Glomerular visceral epithelial cell (primary cell): ENCODE results near the gene TRAPPC4.
"Not testable (repeated sequence)": the region's sequence is repeated elsewhere in the genome, so short reads cannot be mapped to it uniquely, and the experiment has no call there.

ENCODE experiments used
- DNase-seq: peaks from one replicate; pipeline ENCODE4 v3.0.0-alpha.2; 2016; ENCODE audit errors: extremely low spot score

Gene TRAPPC4

GRCh38 chr11:119033421-119033820 lies 14.9 kb downstream of the TRAPPC4 start:
- not testable (repeated sequence) for DNase-seq

- no peak for DNase-seq
Observed at GRCh38 chr11:119034813-119035212, 16.2 kb downstream of the TRAPPC4 start.

GRCh38 chr11:119038884-119039283 lies 20.3 kb downstream of the TRAPPC4 start:
- DNase-seq: no peak

DNA sequence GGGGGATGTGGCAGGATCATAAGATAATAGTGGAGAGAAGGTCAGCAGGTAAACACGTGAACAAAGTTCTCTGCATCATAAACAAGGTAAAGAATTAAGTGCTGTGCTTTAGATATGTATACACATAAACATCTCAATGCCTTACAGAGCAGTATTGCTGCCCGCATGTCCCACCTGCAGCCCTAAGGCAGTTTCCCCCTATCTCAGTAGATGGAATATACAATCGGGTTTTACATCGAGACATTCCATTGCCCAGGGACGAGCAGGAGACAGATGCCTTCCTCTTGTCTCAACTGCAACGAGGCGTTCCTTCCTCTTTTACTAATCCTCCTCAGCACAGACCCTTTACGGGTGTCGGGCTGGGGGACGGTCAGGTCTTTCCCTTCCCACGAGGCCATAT lies 20.9 kb downstream of the TRAPPC4 start:
- not testable (repeated sequence) for DNase-seq

DNA sequence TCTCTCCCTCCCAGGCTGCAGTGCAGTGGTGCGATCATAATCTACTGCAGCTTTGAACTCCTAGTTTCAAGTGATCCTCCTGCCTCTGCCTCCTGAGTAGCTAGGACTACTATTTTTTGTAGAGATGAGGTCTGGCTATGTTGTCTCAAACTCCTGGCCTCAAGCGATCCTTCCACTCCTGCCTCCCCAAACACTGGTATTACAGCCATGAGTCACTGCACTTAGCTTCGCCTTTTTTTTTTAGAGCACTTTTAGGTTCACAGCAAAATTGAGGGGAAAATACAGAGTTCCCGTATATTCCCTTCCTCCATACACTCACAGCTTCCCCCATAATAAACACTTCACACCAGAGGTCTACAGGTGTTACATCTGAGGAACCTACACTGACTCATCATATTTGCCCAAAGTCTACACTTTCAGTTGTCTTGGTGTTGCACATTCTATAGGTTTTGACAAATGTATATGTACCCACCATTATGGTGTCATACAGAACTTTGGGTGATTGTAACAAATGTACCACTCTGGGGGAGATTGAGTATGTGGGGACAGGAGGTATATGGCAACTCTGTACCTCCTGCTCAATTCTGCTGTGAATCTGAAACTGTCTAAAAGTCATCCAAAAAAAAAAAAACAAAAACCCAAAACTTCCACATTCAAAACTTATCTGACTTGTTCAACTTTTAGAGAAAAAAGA lies 23.4 kb downstream of the TRAPPC4 start:
- DNase-seq: no peak

- DNase-seq: no peak
Observed at GRCh38 chr11:119042927-119043326, 24.4 kb downstream of the TRAPPC4 start.

GRCh38 chr11:119044708-119045107 lies 26.1 kb downstream of the TRAPPC4 start:
- DNase-seq: no peak

GRCh38 chr11:119046489-119046888 lies 27.9 kb downstream of the TRAPPC4 start:
- no peak for DNase-seq

- no peak for DNase-seq
Observed at GRCh38 chr11:119047205-119047604, 28.6 kb downstream of the TRAPPC4 start.

GRCh38 chr11:119048644-119049043 lies 30.1 kb downstream of the TRAPPC4 start:
- DNase-seq: no peak

DNA sequence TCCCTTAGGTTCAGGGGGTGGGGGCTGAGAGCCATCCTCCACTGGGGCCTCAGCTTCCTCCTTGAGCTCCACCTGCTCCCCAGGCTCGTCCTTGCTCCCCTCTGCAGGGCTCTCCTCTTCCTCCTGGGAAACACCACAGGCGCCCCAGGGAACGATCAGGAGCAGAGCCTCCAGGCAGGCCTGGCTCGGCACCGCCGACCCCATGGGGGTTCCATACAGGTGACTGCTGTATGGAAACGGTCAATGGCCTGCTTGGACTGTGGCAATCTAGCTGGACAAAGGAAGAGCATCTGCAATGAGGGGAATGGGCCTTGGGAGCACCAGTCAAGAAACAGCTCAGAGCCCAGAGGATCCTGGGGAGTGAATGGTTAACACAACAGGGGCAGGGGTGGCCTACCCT lies 30.5 kb downstream of the TRAPPC4 start:
- no peak for DNase-seq

DNA sequence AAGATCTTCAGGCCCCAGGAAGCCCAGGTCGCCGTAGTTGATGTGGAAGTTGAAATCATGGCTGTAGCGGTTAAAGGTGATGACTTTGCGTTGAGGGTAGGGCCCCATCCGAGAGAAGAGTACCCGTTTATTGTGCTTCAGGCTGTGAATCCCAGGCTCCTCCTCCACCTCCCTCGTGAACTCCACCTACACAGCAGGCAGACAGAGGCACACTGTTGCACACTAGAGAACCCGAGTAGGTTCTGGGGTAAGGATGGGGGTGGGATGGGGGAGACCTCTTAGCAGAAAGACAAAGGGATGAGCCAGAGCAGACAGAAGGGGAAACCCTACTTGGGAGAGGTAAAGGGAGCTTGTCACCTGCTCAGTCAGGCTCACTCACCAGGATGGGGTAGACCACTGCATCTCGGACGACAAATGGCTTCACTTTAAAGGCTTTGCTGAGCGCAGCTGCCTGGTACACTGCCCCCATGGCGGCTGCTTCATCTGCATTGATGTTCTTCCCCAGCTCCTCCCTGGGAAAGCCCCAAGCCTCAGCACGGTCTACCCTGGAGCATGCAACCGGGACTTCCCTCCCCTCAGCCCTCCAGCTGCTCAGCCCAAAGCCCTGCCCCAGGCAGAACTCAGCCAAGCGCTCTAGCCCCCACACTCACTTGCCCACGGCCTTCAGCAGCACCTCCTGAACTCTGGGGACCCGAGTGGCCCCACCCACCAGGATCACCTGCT lies 33.0 kb downstream of the TRAPPC4 start:
- DNase-seq: no peak

GRCh38 chr11:119052163-119052814 lies 33.7 kb downstream of the TRAPPC4 start:
- no peak for DNase-seq

- DNase-seq: no peak
Observed at GRCh38 chr11:119054418-119054817, 35.9 kb downstream of the TRAPPC4 start.

DNA sequence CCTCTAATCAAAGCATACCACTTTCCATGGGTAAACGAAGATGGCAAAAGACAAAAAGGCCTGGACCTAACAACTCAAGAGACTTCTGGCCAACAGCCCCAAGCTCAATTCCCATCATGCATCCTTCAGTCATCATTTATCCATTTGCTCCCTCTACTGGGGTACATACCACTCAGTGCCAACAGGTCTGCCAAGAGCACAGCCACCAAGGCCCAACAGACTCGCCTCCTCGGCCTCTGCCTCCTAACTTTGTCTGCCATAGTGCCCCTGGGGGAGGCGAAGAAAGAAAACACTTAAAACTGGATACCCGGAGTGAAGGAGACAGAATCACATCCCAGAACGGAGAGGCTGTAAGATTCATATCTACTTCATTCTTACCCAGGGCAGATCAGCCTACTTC lies 37.3 kb downstream of the TRAPPC4 start:
- peak; percentile 37 for DNase-seq

DNA sequence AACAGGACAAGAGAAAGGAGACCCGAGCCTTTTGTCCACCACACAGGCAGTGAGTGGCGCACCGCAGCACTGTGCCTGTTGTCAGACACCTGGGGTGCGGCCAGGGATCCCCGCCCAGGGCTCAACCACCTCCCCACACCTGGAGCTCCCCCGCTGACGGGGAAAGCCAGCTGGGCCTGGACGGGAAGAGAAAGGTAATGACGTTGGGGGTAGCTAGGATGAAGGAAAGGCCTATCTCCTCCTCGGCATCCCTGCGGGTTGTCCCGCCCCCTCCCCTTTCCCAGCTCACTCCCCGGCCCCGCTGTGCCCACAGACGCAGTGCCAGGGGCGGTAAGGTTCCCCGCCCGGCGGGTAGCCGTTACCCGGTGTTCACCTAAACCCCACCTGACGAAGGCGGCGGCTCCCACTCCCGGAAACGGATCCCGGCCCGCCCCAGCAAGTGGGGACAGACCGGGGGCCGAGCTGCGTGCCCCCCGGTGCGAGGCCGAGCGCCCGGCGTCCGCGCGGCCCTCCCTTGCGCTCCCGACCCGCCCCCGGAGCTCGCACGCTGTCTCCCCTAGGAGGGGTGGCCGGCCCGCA lies 37.9 kb downstream of the TRAPPC4 start:
- peak; percentile 15 for DNase-seq

DNA sequence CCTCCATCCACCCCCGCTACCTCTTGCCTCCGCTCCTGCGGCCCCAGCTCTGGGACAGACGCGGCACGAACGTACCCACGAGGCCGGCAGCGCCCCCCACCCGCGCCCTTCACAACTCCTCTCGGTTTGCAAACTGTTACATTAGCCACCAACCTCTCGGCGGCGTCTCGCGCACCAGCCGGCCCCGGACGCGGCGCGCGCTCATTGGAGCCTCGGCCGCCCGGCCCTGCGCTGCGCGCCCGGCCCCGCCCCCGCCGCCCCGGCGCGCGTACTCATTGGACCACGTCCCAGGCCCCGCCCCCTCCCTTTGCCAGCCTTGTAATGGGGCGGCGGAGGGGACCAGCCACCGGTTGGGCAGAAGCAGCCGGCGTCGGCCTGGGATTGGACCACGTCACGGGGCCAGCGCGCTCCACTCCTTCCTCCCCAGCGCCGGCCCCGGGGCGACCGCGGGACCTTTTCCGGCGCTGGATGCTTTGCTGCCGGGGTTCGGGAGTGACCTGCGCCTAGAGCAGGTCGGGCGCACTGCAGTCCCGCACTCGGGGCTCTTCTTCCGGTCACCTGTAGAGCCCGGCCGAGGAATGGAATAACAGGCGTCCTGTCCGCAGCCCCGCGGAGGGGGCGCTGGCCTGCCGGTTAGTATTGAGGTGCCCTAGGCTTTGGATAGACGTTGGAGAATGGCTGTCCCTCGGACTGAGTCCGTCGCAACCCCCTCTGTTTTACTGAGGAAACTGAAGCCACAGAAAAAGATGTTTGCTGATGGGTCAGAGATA lies 38.6 kb downstream of the TRAPPC4 start, which contains the start of gene HYOU1:
Gene HYOU1, minus strand, starts transcription at position 206 of the 770 bp plus-strand sequence. CDS start 1,045 bp downstream, outside the sequence.
- peak; percentile 97 for DNase-seq

DNA sequence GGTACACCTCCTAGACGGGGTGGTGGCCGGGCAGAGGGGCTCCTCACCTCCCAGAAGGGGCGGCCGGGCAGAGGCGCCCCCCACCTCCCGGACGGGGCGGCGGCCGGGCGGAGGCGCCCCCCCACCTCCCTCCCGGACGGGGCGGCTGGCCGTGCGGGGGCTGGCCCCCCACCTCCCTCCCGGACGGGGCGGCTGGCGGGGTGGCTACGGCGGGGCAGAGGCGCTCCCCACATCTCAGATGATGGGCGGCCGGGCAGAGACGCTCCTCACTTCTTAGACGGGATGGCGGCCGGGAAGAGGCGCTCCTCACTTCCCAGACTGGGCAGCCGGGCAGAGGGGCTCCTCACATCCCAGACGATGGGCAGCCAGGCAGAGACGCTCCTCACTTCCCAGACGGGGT lies 40.6 kb downstream of the TRAPPC4 start:
- not testable (repeated sequence) for DNase-seq

DNA sequence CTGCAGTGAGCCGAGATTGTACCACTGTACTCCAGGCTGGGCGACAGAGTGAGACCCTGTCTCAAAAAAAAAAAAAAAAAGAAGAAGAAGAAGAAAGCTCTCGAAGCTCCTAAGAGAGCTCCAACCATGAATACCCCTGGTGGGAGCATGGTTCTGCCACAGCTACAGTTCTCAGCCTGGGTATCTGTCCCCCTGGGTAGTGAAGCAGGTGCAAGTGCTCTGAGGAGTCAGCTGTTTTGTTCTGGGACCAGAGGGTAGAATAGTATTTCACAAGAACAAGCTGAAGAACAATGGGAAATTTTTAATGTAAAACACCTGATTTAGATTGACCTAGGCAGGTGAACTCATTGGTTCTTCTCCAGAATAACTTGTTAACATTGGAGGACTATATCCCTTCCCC lies 42.7 kb downstream of the TRAPPC4 start:
- no peak for DNase-seq

GRCh38 chr11:119062779-119063178 lies 44.2 kb downstream of the TRAPPC4 start:
- DNase-seq: no peak

DNA sequence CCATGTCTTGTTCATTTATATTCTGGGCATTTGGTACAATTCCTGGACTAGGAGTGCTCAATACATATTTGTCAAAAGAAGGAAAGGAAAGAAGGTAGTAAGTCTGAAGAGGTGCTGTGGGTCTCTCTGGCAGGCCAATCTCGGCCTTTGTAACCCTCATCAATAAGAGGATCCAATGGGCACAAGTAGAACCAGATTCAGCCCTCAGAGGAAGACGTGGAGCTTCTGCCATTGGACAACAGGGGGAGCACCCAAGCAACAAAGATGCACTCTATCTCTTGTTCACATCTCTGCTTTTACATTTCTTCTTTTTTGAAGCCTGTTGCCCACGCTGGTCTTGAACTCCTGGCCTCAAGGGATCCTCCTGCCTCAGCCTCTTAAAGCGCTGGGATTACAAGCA lies 46.8 kb downstream of the TRAPPC4 start:
- peak; percentile 21 for DNase-seq
